Measurements from ENCODE around the gene STRN3. TPM values are rescaled to one million over a fixed set of nuclear protein-coding genes. Genes with fewer than 3 reads are reported as not detected.

STRN3 gene
- total and polyA plus RNA-seq, 10 donors: 7.6 to 50.1 (median 34.3) TPM

- H3K27ac ChIP-seq: peak overlapping the region in 6 of 8 donors; percentile 40 to 75 (median 65)
- H3K4me3 ChIP-seq: no peak overlapping the region
- H3K36me3 ChIP-seq: peaks cover 0 to 14% (median 0%) of the 10 kb centered on the region in 6 donors
- TF ChIP-seq POLR2AphosphoS5 (IDR thresholded peaks at IDR 0.05) (no peak), POLR2A (IDR thresholded peaks at IDR 0.05) (no peak), CTCF (IDR thresholded peaks at IDR 0.05 in 8 of 11, conservative IDR thresholded peaks at IDR 0.05 in 3 of 11) (no peak)
- peaks cover 0 to 25% (median 9%) of the 10 kb centered on the region in 6 donors for H3K4me1 ChIP-seq
- 55 to 85% (median 68%) methylated on average over 1 of the region's 1 CpG for WGBS, 5 donors
- DNase-seq: no peak
- H3K9me3 ChIP-seq: no peaks in the 10 kb centered on the region
- H3K27me3 ChIP-seq (replicated peaks in 1 of 7): no peaks in the 10 kb centered on the region
- intact Hi-C loops (cut with DNase I; ENCODE audit: low total_unique reads): no loop called here
Observed at GRCh38 chr14:31037709-31038221, 11.6 kb upstream of the STRN3 start.

GRCh38 chr14:31036552-31036951 is 10.4 kb upstream of the STRN3 start:
- Histone ChIP-seq H3K4me1 (peaks cover 0 to 34% (median 9%) of the 10 kb centered on the region in 6 donors), H3K4me3 (no peak overlapping the region), H3K27me3 (replicated peaks in 1 of 7) (no peaks in the 10 kb centered on the region), H3K36me3 (peaks cover 0 to 14% (median 0%) of the 10 kb centered on the region in 6 donors), H3K9me3 (no peaks in the 10 kb centered on the region), H3K27ac (no peak overlapping the region)
- intact Hi-C loops (cut with DNase I; ENCODE audit: low total_unique reads): no loop called here
- TF ChIP-seq CTCF (IDR thresholded peaks at IDR 0.05 in 8 of 11, conservative IDR thresholded peaks at IDR 0.05 in 3 of 11): no peak
- no peak for TF ChIP-seq POLR2A (IDR thresholded peaks at IDR 0.05)
- TF ChIP-seq POLR2AphosphoS5 (IDR thresholded peaks at IDR 0.05): no peak
- 94 to 99% (median 97%) methylated on average over 4 of the region's 4 CpGs for WGBS, 5 donors
- DNase-seq: no peak

- Histone ChIP-seq H3K36me3 (no peaks in the 10 kb centered on the region), H3K9me3 (no peaks in the 10 kb centered on the region), H3K4me3 (no peak overlapping the region), H3K27ac (peak overlapping the region in 1 of 8 donors; percentile 34), H3K4me1 (peaks cover 0 to 41% (median 14%) of the 10 kb centered on the region in 6 donors), H3K27me3 (replicated peaks in 1 of 7) (no peaks in the 10 kb centered on the region)
- intact Hi-C loops (cut with DNase I; ENCODE audit: low total_unique reads): no loop called here
- DNase-seq: no peak
- no peak for TF ChIP-seq CTCF (IDR thresholded peaks at IDR 0.05 in 8 of 11, conservative IDR thresholded peaks at IDR 0.05 in 3 of 11)
- no peak for TF ChIP-seq POLR2A (IDR thresholded peaks at IDR 0.05)
- TF ChIP-seq POLR2AphosphoS5 (IDR thresholded peaks at IDR 0.05): no peak
- WGBS, 5 donors: 91 to 96% (median 93%) methylated on average over 5 of the region's 5 CpGs
Observed at GRCh38 chr14:31030469-31030868, 4.3 kb upstream of the STRN3 start.

DNA sequence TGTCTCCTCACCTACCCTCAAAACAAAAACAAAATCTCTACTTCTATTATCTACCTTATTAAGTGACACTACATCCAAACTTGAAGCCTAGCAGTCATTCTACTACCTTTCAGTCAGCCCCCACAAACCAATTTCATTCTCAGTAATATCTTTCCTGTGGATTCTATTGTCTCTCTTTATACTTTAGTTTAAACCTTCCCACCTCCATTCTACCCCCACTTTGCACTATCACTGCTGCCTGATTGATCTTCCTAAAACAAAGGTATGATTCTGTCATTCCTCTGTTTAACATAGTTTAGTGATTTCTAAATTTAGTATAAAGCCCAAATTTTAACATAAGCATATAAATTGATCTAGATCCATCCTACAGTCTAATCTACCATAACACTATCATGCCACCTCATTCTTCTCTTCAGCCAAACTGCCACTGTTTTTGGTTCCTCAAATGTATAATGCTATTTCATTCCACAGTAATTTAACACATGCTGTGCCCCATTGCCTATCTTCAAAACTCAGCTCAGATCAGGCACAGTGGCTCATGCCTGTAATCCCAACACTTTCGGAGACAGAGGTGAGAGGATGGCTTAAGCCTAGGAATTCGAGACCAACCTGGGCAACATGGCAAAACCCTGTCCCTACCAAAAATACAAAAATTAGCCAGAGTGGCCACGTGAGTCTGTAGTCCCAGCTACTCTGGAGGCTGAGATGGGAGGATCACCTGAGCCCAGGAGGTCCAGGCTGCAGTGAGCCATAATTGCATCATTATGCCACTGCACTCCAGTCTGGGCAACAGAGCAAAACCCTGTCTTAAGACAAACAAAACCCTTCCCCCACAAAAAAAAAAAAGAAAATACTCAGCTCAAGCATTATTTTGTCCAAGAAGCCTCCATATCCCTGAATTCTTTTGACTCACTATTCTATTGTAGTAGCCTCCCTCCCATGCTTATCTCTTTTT is 3.1 kb upstream of the STRN3 start:
- 88 to 97% (median 93%) methylated on average over 3 of the region's 3 CpGs for WGBS, 5 donors
- no peak for DNase-seq
- Histone ChIP-seq H3K27me3 (replicated peaks in 1 of 7) (no peaks in the 10 kb centered on the region), H3K27ac (no peak overlapping the region), H3K4me3 (no peak overlapping the region), H3K4me1 (peaks cover 6 to 50% (median 22%) of the 10 kb centered on the region in 6 donors), H3K9me3 (no peaks in the 10 kb centered on the region), H3K36me3 (no peaks in the 10 kb centered on the region)
- intact Hi-C loops (cut with DNase I; ENCODE audit: low total_unique reads): no loop called here
- TF ChIP-seq POLR2AphosphoS5 (IDR thresholded peaks at IDR 0.05) (no peak), POLR2A (IDR thresholded peaks at IDR 0.05) (no peak), CTCF (IDR thresholded peaks at IDR 0.05 in 8 of 11, conservative IDR thresholded peaks at IDR 0.05 in 3 of 11) (no peak)

All from spleen (tissue), 11 donors.